ENCODE measurements around the gene PRKG1. TPM values are rescaled to one million over a fixed set of nuclear protein-coding genes. Genes with fewer than 3 reads are reported as not detected.

Gene PRKG1
- total and polyA plus RNA-seq, 2 experiments from 2014 or later: 18.2 to 21.1 TPM

DNA sequence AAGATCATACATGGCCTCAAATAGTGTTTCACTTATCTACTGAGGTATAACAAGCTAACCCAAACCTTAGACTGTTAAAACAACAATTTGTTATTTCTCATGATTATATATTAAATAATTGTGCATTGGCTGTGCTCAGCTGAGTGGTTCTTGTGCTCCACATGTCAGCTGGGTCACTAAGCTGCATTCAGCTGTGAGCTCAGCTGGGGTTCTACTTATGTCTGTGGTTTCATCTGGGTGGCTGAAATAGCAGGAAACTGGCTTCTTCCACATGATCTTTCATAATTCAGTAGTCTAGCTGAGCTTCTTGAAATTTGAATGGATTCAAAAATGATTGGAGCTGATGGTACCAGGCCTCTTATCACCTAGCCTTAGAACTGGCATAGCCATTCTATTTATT lies 806.9 kb downstream of the PRKG1 start:
- no peak for DNase-seq (ENCODE audit: low spot score)

More for the DNA sequence above, 806.9 kb downstream of the PRKG1 start:
- H3K9me2 ChIP-seq (ENCODE audit: insufficient read depth): no peaks in the 10 kb centered on the region
- TF ChIP-seq ZNF331 (CRISPR knock-in tag; IDR thresholded peaks at IDR 0.05; ENCODE audit: low read depth): peak; percentile 92
- TF ChIP-seq STAT1 (IDR thresholded peaks at IDR 0.05; ENCODE audit: unreplicated experiment): no peak
- no peak for TF ChIP-seq ZNF462 (CRISPR knock-in tag; IDR thresholded peaks at IDR 0.05)
- TF ChIP-seq EZH2 (IDR thresholded peaks at IDR 0.05; ENCODE audit: low read depth, unreplicated experiment): no peak
- TF ChIP-seq ZNF114 (CRISPR knock-in tag; IDR thresholded peaks at IDR 0.05): no peak
- TF ChIP-seq REST (IDR thresholded peaks at IDR 0.05; ENCODE audit: unreplicated experiment): no peak
- no peaks in the 10 kb centered on the region for H3K36me3 Mint-ChIP-seq (ENCODE audit: low read depth)
- H3K4me1 ChIP-seq (ENCODE audit: insufficient read depth): peaks cover under 1% of the 10 kb centered on the region
- no peaks in the 10 kb centered on the region for H4K20me1 ChIP-seq (replicated peaks; ENCODE audit: insufficient read depth)
- H2AFZ ChIP-seq: no peak overlapping the region
- H3F3A ChIP-seq (replicated peaks; ENCODE audit: low read depth): no peaks in the 10 kb centered on the region
- no peaks in the 10 kb centered on the region for H3K27me3 ChIP-seq (ENCODE audit: insufficient read depth)
- no peak overlapping the region for H3K4me3 Mint-ChIP-seq
- H3K9me3 Mint-ChIP-seq: peaks cover 3% of the 10 kb centered on the region; the same call in 2 of the 3 replicates
- peaks cover 9% of the 10 kb centered on the region; the same call in 2 of the 3 replicates for H3K4me1 Mint-ChIP-seq
- no peak for ATAC-seq
- H3K27ac Mint-ChIP-seq: no peak overlapping the region
- H3K79me2 ChIP-seq (replicated peaks; ENCODE audit: insufficient read depth): no peaks in the 10 kb centered on the region
- H3K27ac ChIP-seq (ENCODE audit: low read depth): no peak overlapping the region
- H3K36me3 ChIP-seq (ENCODE audit: insufficient read depth): no peaks in the 10 kb centered on the region
- peaks cover 2% of the 10 kb centered on the region for H3K27me3 Mint-ChIP-seq (ENCODE audit: insufficient read depth, low read depth, poor library complexity)
- H3K4me3 ChIP-seq: no peak overlapping the region
- H3K4me2 ChIP-seq: no peak overlapping the region

Measured in GM23338 (cell line).